Liver (tissue), 9 donors: ENCODE data around the gene PHF21B. TPM values are rescaled to one million over a fixed set of nuclear protein-coding genes. Genes with fewer than 3 reads are reported as not detected.

ENCODE experiments used
- DNase-seq: peaks from one replicate; pipeline ENCODE4 v3.0.0-alpha.2; 2017; ENCODE audit warnings: low spot score
- H3K27ac ChIP-seq, 2 donors: one replicate each; pipeline ENCODE4 v1.7.0; 2013; ENCODE audit warnings: inconsistent platforms in 2 of 2, low read length in 2 of 2, control low read depth in 1 of 2, low read depth in 1 of 2, mild to moderate bottlenecking in 1 of 2
- H3K27me3 ChIP-seq, 4 donors: one replicate each; pipeline versions ENCODE4 v1.6.1 to v1.7.0; 2013; ENCODE audit warnings: low read length in 3 of 4, inconsistent platforms in 1 of 4, mild to moderate bottlenecking in 1 of 4, moderate library complexity in 1 of 4; ENCODE audit not compliant: control insufficient read depth in 4 of 4, insufficient read depth in 4 of 4
- H3K36me3 ChIP-seq, 4 donors: one replicate each; pipeline versions ENCODE4 v1.6.1 to v1.7.0; 2013; ENCODE audit warnings: low read length in 3 of 4, mild to moderate bottlenecking in 3 of 4, low read depth in 1 of 4, moderate library complexity in 1 of 4; ENCODE audit not compliant: control insufficient read depth in 4 of 4, insufficient read depth in 3 of 4
- H3K4me1 ChIP-seq, 4 donors: one replicate each; pipeline versions ENCODE4 v1.6.1 to v1.7.0; 2013; ENCODE audit warnings: low read length in 3 of 4, mild to moderate bottlenecking in 3 of 4, moderate library complexity in 1 of 4; ENCODE audit not compliant: control insufficient read depth in 4 of 4, insufficient read depth in 4 of 4
- H3K4me3 ChIP-seq, 3 donors: one replicate each; pipeline versions ENCODE4 v1.6.1 to v1.7.0; 2013; ENCODE audit warnings: low read length in 3 of 3, control low read depth in 1 of 3, low read depth in 1 of 3, mild to moderate bottlenecking in 1 of 3
- H3K9ac ChIP-seq, 2 donors: one replicate each; pipeline ENCODE4 v1.7.0; 2013; ENCODE audit warnings: low read length in 2 of 2, mild to moderate bottlenecking in 2 of 2, moderate library complexity in 2 of 2, control low read depth in 1 of 2, low read depth in 1 of 2
- H3K9me3 ChIP-seq, 4 donors: one replicate each; pipeline versions ENCODE4 v1.6.1 to v1.7.0; 2013; ENCODE audit warnings: low read length in 3 of 4; ENCODE audit not compliant: control insufficient read depth in 4 of 4
- ATF3 ChIP-seq: IDR thresholded peaks from 2 replicates; pipeline ENCODE4 v1.6.1; 2016; ENCODE audit warnings: antibody characterized with exemption
- CTCF ChIP-seq: fragments of 150-350 bp; IDR thresholded peaks from 2 replicates; pipeline ENCODE4 v1.5.1; 2017; ENCODE audit warnings: improper control_type of control experiment, low read depth, low read length; ENCODE audit not compliant: missing input control
- EGR1 ChIP-seq, 2 donors: IDR thresholded peaks; 2 replicates each; pipeline ENCODE4 v1.6.1; 2016 to 2018; ENCODE audit warnings: antibody characterized with exemption in 2 of 2, low read depth in 2 of 2
- FOXA2 ChIP-seq: IDR thresholded peaks from 2 replicates; pipeline ENCODE4 v1.6.1; 2016; ENCODE audit warnings: antibody characterized with exemption
- GABPA ChIP-seq, 2 donors: IDR thresholded peaks in 1 of 2; conservative IDR thresholded peaks in 1 of 2; 2 replicates each; pipeline ENCODE4 v1.6.1; 2016; ENCODE audit warnings: antibody characterized with exemption in 2 of 2, mild to moderate bottlenecking in 1 of 2, moderate library complexity in 1 of 2
- HNF4A ChIP-seq, 2 donors: conservative IDR thresholded peaks; 2 replicates each; pipeline ENCODE4 v1.6.1; 2016; ENCODE audit warnings: antibody characterized with exemption in 2 of 2, mild to moderate bottlenecking in 2 of 2
- HNF4G ChIP-seq: IDR thresholded peaks from 2 replicates; pipeline ENCODE4 v1.6.1; 2016; ENCODE audit warnings: antibody characterized with exemption
- MAX ChIP-seq: IDR thresholded peaks from 2 replicates; pipeline ENCODE4 v1.6.1; 2016; ENCODE audit warnings: antibody characterized with exemption
- NR2F2 ChIP-seq: IDR thresholded peaks from 2 replicates; pipeline ENCODE4 v1.6.1; 2016; ENCODE audit warnings: antibody characterized with exemption
- RAD21 ChIP-seq, 2 donors: IDR thresholded peaks; 2 replicates each; pipeline ENCODE4 v1.6.1; 2016; ENCODE audit warnings: antibody characterized with exemption in 2 of 2, mild to moderate bottlenecking in 2 of 2
- REST ChIP-seq: IDR thresholded peaks from 2 replicates; pipeline ENCODE4 v1.6.1; 2016; ENCODE audit warnings: antibody characterized with exemption, mild to moderate bottlenecking
- RXRA ChIP-seq, 2 donors: IDR thresholded peaks; 2 replicates each; pipeline ENCODE4 v1.6.1; 2017 to 2018; ENCODE audit warnings: antibody characterized with exemption in 2 of 2, mild to moderate bottlenecking in 1 of 2
- SP1 ChIP-seq: IDR thresholded peaks from 2 replicates; pipeline ENCODE4 v1.6.1; 2018; ENCODE audit warnings: antibody characterized with exemption, mild to moderate bottlenecking
- TAF1 ChIP-seq: conservative IDR thresholded peaks from 2 replicates; pipeline ENCODE4 v1.6.1; 2016; ENCODE audit warnings: antibody characterized with exemption, mild to moderate bottlenecking
- ZBTB33 ChIP-seq: IDR thresholded peaks from 2 replicates; pipeline ENCODE4 v1.6.1; 2016; ENCODE audit warnings: antibody characterized with exemption
- WGBS: extraction: QIAGEN DNeasy Blood & Tissue Kit; methylation state at CpG from one replicate; pipeline ENCODE4 v1.1.7; 2013; 5-methylcytosine and 5-hydroxymethylcytosine counted together
- polyA plus RNA-seq, 2 donors: library from polyadenylated mRNA; stranded (reverse) in 1 of 2; unstranded in 1 of 2; fragments of 200-250 nt in 1 of 2; fragments of >200 nt in 1 of 2; fragmentation: Nextera tagmentation in 1 of 2; extraction: Ambion mirVana in 1 of 2; gene quantifications; one replicate each; pipeline versions ENCODE4 v1.2.1 to v1.2.3, GENCODE V29; 2013 to 2015
- total RNA-seq, 2 donors: library from RNA; depleted of rRNA; stranded (reverse); fragments of >200 nt; gene quantifications; one replicate each; pipeline ENCODE4 v1.2.3, GENCODE V29; 2014
- donor health status: healthy.
- donor health status: healthy.
- donor health status: healthy.
- donor health status: healthy.
- donor health status: healthy.

The PHF21B gene
- total and polyA plus RNA-seq, 4 donors, result not detected

- DNase-seq, result no peak
These were observed 78.0 kb downstream of the PHF21B start for GRCh38 chr22:44931766-44932165.

More at GRCh38 chr22:44931766-44932165, 78.0 kb downstream of the PHF21B start:
- Histone ChIP-seq H3K9ac (no peak overlapping the region), H3K4me3 (no peak overlapping the region), H3K9me3 (no peaks in the 10 kb centered on the region), H3K27me3 (peaks cover 0 to 3% (median 0%) of the 10 kb centered on the region in 4 donors), H3K27ac (no peak overlapping the region), H3K4me1 (no peaks in the 10 kb centered on the region), H3K36me3 (no peaks in the 10 kb centered on the region)
- TF ChIP-seq GABPA (IDR thresholded peaks at IDR 0.05 in 1 of 2, conservative IDR thresholded peaks at IDR 0.05 in 1 of 2), result no peak
- TF ChIP-seq ZBTB33, result no peak
- no peak for TF ChIP-seq CTCF
- no peak for TF ChIP-seq RXRA (IDR thresholded peaks at IDR 0.05)
- TF ChIP-seq HNF4A (conservative IDR thresholded peaks at IDR 0.05), result no peak
- no peak for TF ChIP-seq MAX
- TF ChIP-seq ATF3, result no peak
- TF ChIP-seq EGR1 (IDR thresholded peaks at IDR 0.05; ENCODE audit: low read depth in 2 of 2), result no peak
- TF ChIP-seq REST, result no peak
- TF ChIP-seq RAD21 (IDR thresholded peaks at IDR 0.05), result no peak
- TF ChIP-seq SP1, result no peak
- TF ChIP-seq NR2F2, result no peak
- no peak for TF ChIP-seq FOXA2
- no peak for TF ChIP-seq TAF1
- TF ChIP-seq HNF4G, result no peak
- WGBS, result 71% methylated on average over 9 of the region's 9 CpGs
